Esophagus squamous epithelium (tissue), 5 donors: ENCODE data around the gene CSGALNACT2. TPM values are rescaled to one million over a fixed set of nuclear protein-coding genes. Genes with fewer than 3 reads are reported as not detected.

Source experiments
- DNase-seq: peaks from one replicate; lab custom pipeline; 2025; lab: John Stamatoyannopoulos, UW
- H3K27ac ChIP-seq, 4 donors: fragments of 200-600 bp; sonication (generic); one replicate each; pipeline ENCODE4 v1.5.1; 2016 to 2019; ENCODE audit warnings: mild to moderate bottlenecking in 1 of 4
- H3K27me3 ChIP-seq, 4 donors: fragments of 200-600 bp; sonication (generic); 1 replicate in 3 of 4; 2 replicates in 1 of 4; pipeline versions ENCODE4 v1.5.1 to v1.6.0; 2017 to 2021; ENCODE audit warnings: antibody characterized with exemption in 1 of 4
- H3K36me3 ChIP-seq, 3 donors: fragments of 200-600 bp; sonication (generic); one replicate each; pipeline ENCODE4 v1.5.1; 2016 to 2019
- H3K4me1 ChIP-seq, 3 donors: fragments of 200-600 bp; sonication (generic); one replicate each; pipeline ENCODE4 v1.5.1; 2017 to 2019
- H3K4me3 ChIP-seq, 4 donors: fragments of 200-600 bp; sonication (generic); 1 replicate in 3 of 4; 2 replicates in 1 of 4; pipeline ENCODE4 v1.5.1; 2016 to 2019; ENCODE audit warnings: mild to moderate bottlenecking in 2 of 4, moderate library complexity in 1 of 4
- H3K9me3 ChIP-seq, 3 donors: fragments of 200-600 bp; sonication (generic); one replicate each; pipeline ENCODE4 v1.5.1; 2016 to 2019
- POLR2A ChIP-seq, 4 donors: fragments of 450-650 bp; IDR thresholded peaks; one replicate each; pipeline ENCODE4 v1.6.1; 2017; ENCODE audit warnings: antibody characterized with exemption in 4 of 4, mild to moderate bottlenecking in 4 of 4, moderate library complexity in 3 of 4
- WGBS, 2 donors: methylation state at CpG; one replicate each; pipeline ENCODE4 v1.1.5; 2018; 5-methylcytosine and 5-hydroxymethylcytosine counted together
- intact Hi-C: fragments of 100-400 bp; cut with DNase I; formaldehyde crosslinking; loops from one replicate; pipeline ENCODE4 v1.15.0; 2022
- total RNA-seq, 4 donors: library from RNA; depleted of rRNA; stranded (reverse); fragments of >200 nt; gene quantifications; one replicate each; pipeline ENCODE4 v1.1.0, GENCODE V29; 2016
- TF ChIP-seq, protein P1 (sequence below), 6 experiments: fragments of 450-650 bp in 4 of 6; fragments of 200-600 bp in 2 of 6; sonication (generic) in 2 of 6; IDR thresholded peaks; one replicate each; pipeline ENCODE4 v1.5.1; 2016 to 2019; ENCODE audit warnings: antibody characterized with exemption in 6 of 6, mild to moderate bottlenecking in 4 of 6, moderate library complexity in 4 of 6
- donor health status: DM: yes; HTN: yes; CAD: no.

CSGALNACT2 gene
- total RNA-seq, 4 donors from 2014 or later, result 2.8 to 18.5 (median 6.8) TPM

DNA sequence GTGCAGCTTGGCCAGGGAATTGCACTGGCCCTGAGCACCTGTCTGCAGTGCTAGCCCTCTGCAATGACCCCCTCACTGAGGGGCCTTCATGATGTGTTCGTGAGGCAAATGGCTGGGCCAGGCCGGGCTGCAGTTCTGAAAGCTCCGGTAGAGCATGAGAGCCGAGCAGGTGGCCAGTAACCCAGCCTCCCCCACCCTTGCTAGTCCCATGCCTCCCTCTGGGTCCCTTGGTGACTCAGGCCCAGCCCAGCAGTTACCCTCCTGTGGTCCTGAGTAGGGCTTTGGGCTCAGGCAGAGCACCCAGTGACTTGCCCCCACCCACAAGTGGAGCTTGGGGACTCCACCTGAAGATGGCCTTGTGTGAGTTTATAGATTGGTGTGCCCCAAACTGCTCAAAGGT lies 16.1 kb upstream of the CSGALNACT2 start:
- Histone ChIP-seq H3K9me3 (no peaks in the 10 kb centered on the region), H3K4me3 (no peak overlapping the region), H3K36me3 (no peaks in the 10 kb centered on the region), H3K27me3 (no peaks in the 10 kb centered on the region), H3K4me1 (peaks cover 3 to 6% (median 4%) of the 10 kb centered on the region in 3 donors), H3K27ac (no peak overlapping the region)
- TF ChIP-seq, protein P1, sequence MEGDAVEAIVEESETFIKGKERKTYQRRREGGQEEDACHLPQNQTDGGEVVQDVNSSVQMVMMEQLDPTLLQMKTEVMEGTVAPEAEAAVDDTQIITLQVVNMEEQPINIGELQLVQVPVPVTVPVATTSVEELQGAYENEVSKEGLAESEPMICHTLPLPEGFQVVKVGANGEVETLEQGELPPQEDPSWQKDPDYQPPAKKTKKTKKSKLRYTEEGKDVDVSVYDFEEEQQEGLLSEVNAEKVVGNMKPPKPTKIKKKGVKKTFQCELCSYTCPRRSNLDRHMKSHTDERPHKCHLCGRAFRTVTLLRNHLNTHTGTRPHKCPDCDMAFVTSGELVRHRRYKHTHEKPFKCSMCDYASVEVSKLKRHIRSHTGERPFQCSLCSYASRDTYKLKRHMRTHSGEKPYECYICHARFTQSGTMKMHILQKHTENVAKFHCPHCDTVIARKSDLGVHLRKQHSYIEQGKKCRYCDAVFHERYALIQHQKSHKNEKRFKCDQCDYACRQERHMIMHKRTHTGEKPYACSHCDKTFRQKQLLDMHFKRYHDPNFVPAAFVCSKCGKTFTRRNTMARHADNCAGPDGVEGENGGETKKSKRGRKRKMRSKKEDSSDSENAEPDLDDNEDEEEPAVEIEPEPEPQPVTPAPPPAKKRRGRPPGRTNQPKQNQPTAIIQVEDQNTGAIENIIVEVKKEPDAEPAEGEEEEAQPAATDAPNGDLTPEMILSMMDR (IDR thresholded peaks at IDR 0.05), result no peak
- TF ChIP-seq POLR2A (IDR thresholded peaks at IDR 0.05), result no peak
- no CpG with 5 or more reads among the region's 4 CpGs for WGBS, 2 donors
- intact Hi-C loops, result no loop called here
- no peak for DNase-seq

- 87 to 90% methylated on average over 5 to 7 of the region's 7 CpGs for WGBS, 2 donors
- no peaks in the 10 kb centered on the region for H3K36me3 ChIP-seq
- H3K4me1 ChIP-seq, result peaks cover 3 to 6% (median 4%) of the 10 kb centered on the region in 3 donors
- H3K9me3 ChIP-seq, result no peaks in the 10 kb centered on the region
- TF ChIP-seq, protein P1 (IDR thresholded peaks at IDR 0.05), result no peak
- no peak for TF ChIP-seq POLR2A (IDR thresholded peaks at IDR 0.05)
- DNase-seq, result no peak
- H3K27me3 ChIP-seq, result no peaks in the 10 kb centered on the region
- no peak overlapping the region for H3K4me3 ChIP-seq
- intact Hi-C loops, result no loop called here
- H3K27ac ChIP-seq, result no peak overlapping the region
These were observed 15.4 kb upstream of the CSGALNACT2 start for GRCh38 chr10:43122826-43123225.

DNA sequence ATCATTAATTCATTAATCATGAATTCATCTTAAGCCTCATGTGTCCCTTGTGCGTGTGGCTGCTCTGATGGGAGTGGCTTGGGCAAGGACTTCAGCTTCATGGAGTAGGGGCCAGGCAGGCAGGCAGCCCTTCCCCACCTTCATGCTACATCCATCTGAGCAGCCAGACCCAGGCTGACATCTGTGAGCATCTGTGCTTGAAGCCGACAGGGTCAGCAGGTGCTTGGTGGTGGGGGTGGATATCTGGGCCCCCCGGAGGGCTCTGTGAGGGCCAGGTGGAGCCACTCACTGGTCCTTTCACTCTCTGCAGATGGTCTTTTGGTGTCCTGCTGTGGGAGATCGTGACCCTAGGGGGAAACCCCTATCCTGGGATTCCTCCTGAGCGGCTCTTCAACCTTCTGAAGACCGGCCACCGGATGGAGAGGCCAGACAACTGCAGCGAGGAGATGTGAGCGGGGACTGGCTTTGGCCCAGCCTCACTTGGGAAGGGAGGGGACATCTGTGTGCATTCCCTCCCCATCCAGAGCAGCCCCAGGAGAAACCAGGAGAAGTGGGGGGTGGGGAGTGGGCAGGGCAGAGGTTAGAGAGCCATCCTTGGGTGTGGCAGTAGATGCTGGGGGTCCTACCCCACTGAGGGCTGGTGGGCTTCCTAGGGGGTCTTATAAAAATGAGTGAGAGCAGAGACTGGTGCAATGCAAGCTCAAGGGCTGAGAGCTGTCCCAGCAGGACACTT lies 14.7 kb upstream of the CSGALNACT2 start:
- no peak for DNase-seq
- H3K9me3 ChIP-seq, result no peaks in the 10 kb centered on the region
- no peaks in the 10 kb centered on the region for H3K36me3 ChIP-seq
- H3K27ac ChIP-seq, result no peak overlapping the region
- TF ChIP-seq POLR2A (IDR thresholded peaks at IDR 0.05), result no peak
- TF ChIP-seq, protein P1 (IDR thresholded peaks at IDR 0.05), result no peak
- 66 to 85% methylated on average over 3 to 6 of the region's 9 CpGs for WGBS, 2 donors
- intact Hi-C loops, result no loop called here
- H3K27me3 ChIP-seq, result no peaks in the 10 kb centered on the region
- H3K4me1 ChIP-seq, result peaks cover 3 to 9% (median 4%) of the 10 kb centered on the region in 3 donors
- H3K4me3 ChIP-seq, result no peak overlapping the region

DNA sequence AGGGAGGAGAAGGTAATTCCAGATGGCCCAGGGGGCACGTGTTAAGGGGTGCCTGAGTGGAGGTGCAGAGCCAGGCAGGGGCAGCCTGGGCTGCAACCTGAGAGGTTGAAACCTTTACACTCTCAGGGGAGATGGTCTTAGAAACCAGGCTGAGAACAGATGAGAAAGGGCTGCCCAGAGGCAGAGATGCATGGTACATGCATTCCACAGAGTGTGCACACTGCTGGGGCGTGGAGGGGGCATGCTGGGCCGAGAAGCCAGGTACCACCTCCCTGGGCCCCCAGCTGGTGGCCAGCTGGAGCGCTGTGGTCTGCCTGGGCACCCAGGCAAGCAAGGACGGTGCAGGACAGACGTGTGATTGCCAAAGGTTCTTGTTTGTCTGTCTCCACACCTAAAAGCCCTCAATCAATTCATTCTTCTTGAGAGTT lies 14.1 kb upstream of the CSGALNACT2 start:
- Histone ChIP-seq H3K27ac (no peak overlapping the region), H3K27me3 (no peaks in the 10 kb centered on the region), H3K9me3 (no peaks in the 10 kb centered on the region), H3K4me1 (peaks cover 3 to 12% (median 4%) of the 10 kb centered on the region in 3 donors), H3K4me3 (no peak overlapping the region), H3K36me3 (no peaks in the 10 kb centered on the region)
- TF ChIP-seq, protein P1 (IDR thresholded peaks at IDR 0.05), result no peak
- TF ChIP-seq POLR2A (IDR thresholded peaks at IDR 0.05), result no peak
- 73 to 79% methylated on average over 2 to 6 of the region's 6 CpGs for WGBS, 2 donors
- intact Hi-C loops, result no loop called here
- no peak for DNase-seq

DNA sequence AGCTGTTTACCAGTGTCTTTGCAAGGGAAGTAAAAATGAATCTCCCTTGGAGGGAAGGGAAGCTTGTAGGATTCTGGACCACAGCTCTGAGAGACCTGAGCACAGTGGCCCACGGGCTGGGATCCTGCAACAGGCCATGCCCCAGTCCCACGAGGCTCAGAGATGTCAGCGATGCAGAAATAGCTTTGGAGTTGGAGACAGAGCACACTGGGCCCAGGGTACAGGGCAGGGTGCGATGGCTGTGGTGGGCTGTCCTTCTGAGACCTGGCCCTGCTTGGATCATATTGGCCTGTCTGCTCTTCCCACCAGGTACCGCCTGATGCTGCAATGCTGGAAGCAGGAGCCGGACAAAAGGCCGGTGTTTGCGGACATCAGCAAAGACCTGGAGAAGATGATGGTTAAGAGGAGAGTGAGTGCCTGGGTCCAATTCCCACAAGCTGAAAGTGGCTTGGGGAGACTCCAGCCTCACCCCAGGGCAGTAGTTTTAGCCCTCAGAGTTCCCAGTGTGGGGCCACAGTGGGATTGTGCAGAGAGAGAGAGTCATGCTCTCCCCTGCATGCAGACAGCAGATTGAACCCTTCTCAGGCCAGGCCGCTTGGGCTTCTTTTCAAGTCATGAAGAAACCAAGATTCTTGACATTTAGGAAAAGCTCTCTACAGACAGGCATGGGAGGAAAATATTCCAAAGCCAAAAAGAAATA lies 13.5 kb upstream of the CSGALNACT2 start:
- 86 to 87% methylated on average over 4 to 7 of the region's 9 CpGs for WGBS, 2 donors
- no peaks in the 10 kb centered on the region for H3K9me3 ChIP-seq
- H3K36me3 ChIP-seq, result no peaks in the 10 kb centered on the region
- H3K4me3 ChIP-seq, result no peak overlapping the region
- DNase-seq, result no peak
- no peaks in the 10 kb centered on the region for H3K27me3 ChIP-seq
- intact Hi-C loops, result no loop called here
- H3K27ac ChIP-seq, result peak overlapping the region in 1 of 4 donors; percentile 21
- TF ChIP-seq, protein P1 (IDR thresholded peaks at IDR 0.05), result no peak
- no peak for TF ChIP-seq POLR2A (IDR thresholded peaks at IDR 0.05)
- peaks cover 3 to 12% (median 4%) of the 10 kb centered on the region in 3 donors for H3K4me1 ChIP-seq
